ENCODE results near the gene TMC5. TPM values are rescaled to one million over a fixed set of nuclear protein-coding genes. Genes with fewer than 3 reads are reported as not detected.

Gene TMC5
- total RNA-seq, 1 experiment from 2014 or later: 15.7 TPM

- TF ChIP-seq EGR1 (IDR thresholded peaks at IDR 0.05; ENCODE audit: low read depth) (peak; percentile 38; the same call in 1 of the 2 replicates), TCF7L2 (IDR thresholded peaks at IDR 0.05; ENCODE audit: borderline replicate concordance, extremely low read depth, insufficient read depth, insufficient read length) (no peak)
Observed at GRCh38 chr16:19419698-19420075, 2.0 kb downstream of the TMC5 start (continued).

GRCh38 chr16:19424478-19424877 lies 6.8 kb downstream of the TMC5 start:
- no peak for ATAC-seq
- intact Hi-C loops (cut with micrococcal nuclease): no loop called here
- ChIA-PET POLR2A (interaction anchor here (0.8 kb wide), 1 partner anchor 31 kb away, joined by 3 read pairs; no protein-coding TSS in a partner anchor), RAD21 (ENCODE audit: low non-redundant PET in 1 of 2, low total read pairs in 2 of 2, uncharacterized antibody in 2 of 2, unreplicated experiment in 2 of 2) (no interaction called here), CTCF (no interaction called here)
- Histone ChIP-seq H3K9me3 (ENCODE audit: control insufficient read depth in 1 of 2, insufficient read depth in 1 of 2, low read depth in 1 of 2, low read length in 2 of 2) (no peaks in the 10 kb centered on the region; a peak in 1 of 4 replicates), H3K79me2 (ENCODE audit: insufficient read depth, low read length) (no peaks in the 10 kb centered on the region), H3K9ac (ENCODE audit: low read length) (no peak overlapping the region), H2AFZ (ENCODE audit: low read depth, low read length, poor library complexity, severe bottlenecking) (no peak overlapping the region), H4K20me1 (ENCODE audit: insufficient read depth) (no peaks in the 10 kb centered on the region), H3K4me3 (replicated peaks in 1 of 2; ENCODE audit: low read depth in 1 of 2, low read length in 2 of 2) (no peak overlapping the region), H3K4me2 (ENCODE audit: low read length) (no peak overlapping the region), H3K9me2 (ENCODE audit: insufficient read depth) (no peaks in the 10 kb centered on the region), H3K4me1 (ENCODE audit: control insufficient read depth in 1 of 2, insufficient read depth in 2 of 2, low read length in 2 of 2) (peaks cover 2 to 18% of the 10 kb centered on the region in 2 experiments; a peak in 2 of 4 replicates), H3K36me3 (ENCODE audit: control insufficient read depth in 1 of 2, insufficient read depth in 2 of 2, low read length in 2 of 2) (0 out of 4 replicates have a peak, but pooled peaks cover 0 to 4% of the 10 kb centered on the region in 2 experiments), H3K27ac (ENCODE audit: low read depth, low read length) (no peak overlapping the region), H3K27me3 (ENCODE audit: insufficient read depth, low read length) (no peaks in the 10 kb centered on the region)
- no peak for DNase-seq (ENCODE audit: low read depth, low spot score)
- BruUV-seq (replicated peaks): no TSS peak
- TF ChIP-seq ZFX (IDR thresholded peaks at IDR 0.05) (no peak), ZNF274 (IDR thresholded peaks at IDR 0.05; ENCODE audit: low read depth, low read length) (no peak), TCF7L2 (IDR thresholded peaks at IDR 0.05; ENCODE audit: borderline replicate concordance, extremely low read depth, insufficient read depth, insufficient read length) (no peak), SRF (IDR thresholded peaks at IDR 0.05; ENCODE audit: low read depth) (no peak), JUND (IDR thresholded peaks at IDR 0.05) (no peak), POLR2A (IDR thresholded peaks at IDR 0.05; ENCODE audit: borderline replicate concordance, extremely low read depth, insufficient read depth, insufficient read length) (no peak), ELF1 (IDR thresholded peaks at IDR 0.05; ENCODE audit: borderline replicate concordance, low read depth) (no peak), FOSL1 (IDR thresholded peaks at IDR 0.05; ENCODE audit: low read depth) (no peak), POLR2AphosphoS5 (IDR thresholded peaks at IDR 0.05; ENCODE audit: low read depth, low read length) (no peak), EZH2 (IDR thresholded peaks at IDR 0.05) (no peak), SP1 (IDR thresholded peaks at IDR 0.05; ENCODE audit: low read depth) (no peak), CTCF (IDR thresholded peaks at IDR 0.05 in 2 of 3, conservative IDR thresholded peaks at IDR 0.05 in 1 of 3; ENCODE audit: borderline replicate concordance in 1 of 3, insufficient read depth in 1 of 3, low read depth in 2 of 3, low read length in 2 of 3) (no peak)
- TF ChIP-seq, protein P1, sequence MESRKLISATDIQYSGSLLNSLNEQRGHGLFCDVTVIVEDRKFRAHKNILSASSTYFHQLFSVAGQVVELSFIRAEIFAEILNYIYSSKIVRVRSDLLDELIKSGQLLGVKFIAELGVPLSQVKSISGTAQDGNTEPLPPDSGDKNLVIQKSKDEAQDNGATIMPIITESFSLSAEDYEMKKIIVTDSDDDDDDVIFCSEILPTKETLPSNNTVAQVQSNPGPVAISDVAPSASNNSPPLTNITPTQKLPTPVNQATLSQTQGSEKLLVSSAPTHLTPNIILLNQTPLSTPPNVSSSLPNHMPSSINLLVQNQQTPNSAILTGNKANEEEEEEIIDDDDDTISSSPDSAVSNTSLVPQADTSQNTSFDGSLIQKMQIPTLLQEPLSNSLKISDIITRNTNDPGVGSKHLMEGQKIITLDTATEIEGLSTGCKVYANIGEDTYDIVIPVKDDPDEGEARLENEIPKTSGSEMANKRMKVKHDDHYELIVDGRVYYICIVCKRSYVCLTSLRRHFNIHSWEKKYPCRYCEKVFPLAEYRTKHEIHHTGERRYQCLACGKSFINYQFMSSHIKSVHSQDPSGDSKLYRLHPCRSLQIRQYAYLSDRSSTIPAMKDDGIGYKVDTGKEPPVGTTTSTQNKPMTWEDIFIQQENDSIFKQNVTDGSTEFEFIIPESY (IDR thresholded peaks at IDR 0.05; ENCODE audit: extremely low read depth, insufficient replicate concordance, low read length): no peak
- TF ChIP-seq, protein P2, sequence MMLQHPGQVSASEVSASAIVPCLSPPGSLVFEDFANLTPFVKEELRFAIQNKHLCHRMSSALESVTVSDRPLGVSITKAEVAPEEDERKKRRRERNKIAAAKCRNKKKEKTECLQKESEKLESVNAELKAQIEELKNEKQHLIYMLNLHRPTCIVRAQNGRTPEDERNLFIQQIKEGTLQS (IDR thresholded peaks at IDR 0.05): no peak
